DND-41 (cell line): ENCODE results near the gene ADAMTS16.

ENCODE experiments used
- EZH2 ChIP-seq: IDR thresholded peaks from 3 replicates; pipeline ENCODE4 v1.6.1; 2012; ENCODE audit warnings: borderline replicate concordance, low read depth, mild to moderate bottlenecking, moderate library complexity, low read length, inconsistent platforms; ENCODE audit not compliant: severe bottlenecking
- TF ChIP-seq, protein P1 (sequence below): IDR thresholded peaks from 2 replicates; pipeline ENCODE4 v1.5.1; 2012; ENCODE audit warnings: borderline replicate concordance, low read length, moderate library complexity, mild to moderate bottlenecking; ENCODE audit not compliant: poor library complexity, severe bottlenecking; ENCODE audit errors: extremely low read depth

DNA sequence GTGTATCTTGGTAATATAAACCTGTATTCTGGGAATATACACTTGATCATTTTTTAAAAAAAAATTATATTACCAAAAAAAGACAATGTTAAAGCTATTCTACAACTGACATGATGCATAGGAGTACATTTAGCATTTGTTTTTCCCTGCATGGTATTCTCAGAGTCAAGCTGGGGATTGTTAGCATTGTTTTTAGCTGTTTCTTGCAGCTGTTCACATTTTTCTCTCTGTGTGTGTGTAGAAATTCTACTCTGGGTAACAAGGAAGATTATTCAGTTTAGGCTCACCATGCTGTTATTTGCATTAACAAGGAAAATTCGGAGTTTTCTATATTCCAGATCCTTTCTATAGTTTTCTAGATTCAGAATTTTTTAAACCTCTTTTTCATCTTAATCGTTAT, 62.2 kb downstream of the ADAMTS16 start:
- no peak for TF ChIP-seq EZH2
- TF ChIP-seq, protein P1, sequence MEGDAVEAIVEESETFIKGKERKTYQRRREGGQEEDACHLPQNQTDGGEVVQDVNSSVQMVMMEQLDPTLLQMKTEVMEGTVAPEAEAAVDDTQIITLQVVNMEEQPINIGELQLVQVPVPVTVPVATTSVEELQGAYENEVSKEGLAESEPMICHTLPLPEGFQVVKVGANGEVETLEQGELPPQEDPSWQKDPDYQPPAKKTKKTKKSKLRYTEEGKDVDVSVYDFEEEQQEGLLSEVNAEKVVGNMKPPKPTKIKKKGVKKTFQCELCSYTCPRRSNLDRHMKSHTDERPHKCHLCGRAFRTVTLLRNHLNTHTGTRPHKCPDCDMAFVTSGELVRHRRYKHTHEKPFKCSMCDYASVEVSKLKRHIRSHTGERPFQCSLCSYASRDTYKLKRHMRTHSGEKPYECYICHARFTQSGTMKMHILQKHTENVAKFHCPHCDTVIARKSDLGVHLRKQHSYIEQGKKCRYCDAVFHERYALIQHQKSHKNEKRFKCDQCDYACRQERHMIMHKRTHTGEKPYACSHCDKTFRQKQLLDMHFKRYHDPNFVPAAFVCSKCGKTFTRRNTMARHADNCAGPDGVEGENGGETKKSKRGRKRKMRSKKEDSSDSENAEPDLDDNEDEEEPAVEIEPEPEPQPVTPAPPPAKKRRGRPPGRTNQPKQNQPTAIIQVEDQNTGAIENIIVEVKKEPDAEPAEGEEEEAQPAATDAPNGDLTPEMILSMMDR = no peak
